Measurements from ENCODE around the gene TMEM123. TPM values are rescaled to one million over a fixed set of nuclear protein-coding genes. Genes with fewer than 3 reads are reported as not detected.
"Not testable (repeated sequence)": the region's sequence is repeated elsewhere in the genome, so short reads cannot be mapped to it uniquely, and the experiment has no call there.

Gene TMEM123
- total RNA-seq, 1 experiment from 2014 or later, result 199 TPM

GRCh38 chr11:102374633-102375424, 77.7 kb downstream of the TMEM123 start:
- not testable (repeated sequence) for DNase-seq (ENCODE audit: extremely low read depth, low read depth)

- DNase-seq (ENCODE audit: extremely low read depth, low read depth), result no peak
Measured at GRCh38 chr11:102368472-102368871, 84.1 kb downstream of the TMEM123 start.

GRCh38 chr11:102367364-102367763, 85.2 kb downstream of the TMEM123 start:
- no peak for DNase-seq (ENCODE audit: extremely low read depth, low read depth)

GRCh38 chr11:102364991-102365390, 87.6 kb downstream of the TMEM123 start:
- no peak for DNase-seq (ENCODE audit: extremely low read depth, low read depth)

GRCh38 chr11:102361086-102362031, 91.2 kb downstream of the TMEM123 start:
- DNase-seq (ENCODE audit: extremely low read depth, low read depth), result no peak

GRCh38 chr11:102360681-102361080, 91.9 kb downstream of the TMEM123 start:
- DNase-seq (ENCODE audit: extremely low read depth, low read depth), result no peak

GRCh38 chr11:102359372-102359771, 93.2 kb downstream of the TMEM123 start:
- no peak for DNase-seq (ENCODE audit: extremely low read depth, low read depth)

- no peak for DNase-seq (ENCODE audit: extremely low read depth, low read depth)
Measured at GRCh38 chr11:102357116-102357515, 95.4 kb downstream of the TMEM123 start.

- no peak for DNase-seq (ENCODE audit: extremely low read depth, low read depth)
Measured at GRCh38 chr11:102347462-102348370, 104.8 kb downstream of the TMEM123 start.

- DNase-seq (ENCODE audit: extremely low read depth, low read depth), result peak; percentile 85
Measured at GRCh38 chr11:102346748-102347461, 105.7 kb downstream of the TMEM123 start, which contains the start of gene BIRC2. TSS of gene BIRC2 (plus strand) at chr11:102347214. CDS start at chr11:102349855, 2,641 bp downstream.

- DNase-seq (ENCODE audit: extremely low read depth, low read depth), result no peak
Measured at GRCh38 chr11:102346456-102346747, 106.2 kb downstream of the TMEM123 start.

Other genes starting within 250 kb of the TMEM123 start
- gene BIRC3, start 135.3 kb downstream of the TMEM123 start, total RNA-seq (2014; rRNA removed; shearing (Covaris generic)), result 1.6 and 2.0 TPM in 2 replicates
- gene BIRC2, start 105.6 kb downstream of the TMEM123 start, total RNA-seq (2014; rRNA removed; shearing (Covaris generic)), result 51.9 and 54.7 TPM in 2 replicates
- 0.12 and 0.75 TPM in 2 replicates for gene MMP7, start 78.0 kb upstream of the TMEM123 start, total RNA-seq (2014; rRNA removed; shearing (Covaris generic))
- not detected in 2 replicates for gene MMP20, start 172.6 kb upstream of the TMEM123 start, total RNA-seq (2014; rRNA removed; shearing (Covaris generic))

Data from NCI-H460 (cell line).